Suppressor macrophage treated with lipopolysaccharide for 1 hour (primary cell): Measurements from ENCODE around the gene ABTB2.
"Not testable (repeated sequence)": the region's sequence is repeated elsewhere in the genome, so short reads cannot be mapped to it uniquely, and the experiment has no call there.

Source experiments
- DNase-seq, 3 donors: peaks; one replicate each; pipeline ENCODE4 v3.0.0-alpha.2; 2020 to 2022

Gene ABTB2

DNA sequence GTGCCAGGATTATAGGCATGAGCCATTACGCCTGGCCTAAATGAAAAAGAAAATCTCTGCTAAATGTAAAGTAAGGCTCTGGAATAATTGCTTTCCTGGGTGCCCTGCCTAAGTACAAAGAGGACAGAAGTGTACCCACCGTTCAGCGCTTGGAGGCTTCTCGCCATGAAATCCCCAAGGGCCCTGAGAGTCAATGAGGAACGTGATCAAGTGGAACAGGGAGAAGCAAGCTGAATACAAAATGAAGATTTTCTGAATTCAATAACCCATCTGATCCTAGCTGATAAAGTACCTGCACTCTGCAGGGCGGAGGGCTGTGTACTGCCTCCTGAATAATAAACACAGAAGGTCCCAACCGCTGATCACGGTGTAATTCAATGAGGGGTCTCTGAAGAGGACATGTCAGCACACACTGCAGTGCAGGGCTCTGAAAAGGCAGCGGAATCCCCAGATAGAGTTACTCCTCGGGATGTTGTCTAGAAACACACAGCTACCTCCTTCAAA, 97.7 kb downstream of the ABTB2 start:
- DNase-seq, result no peak

DNA sequence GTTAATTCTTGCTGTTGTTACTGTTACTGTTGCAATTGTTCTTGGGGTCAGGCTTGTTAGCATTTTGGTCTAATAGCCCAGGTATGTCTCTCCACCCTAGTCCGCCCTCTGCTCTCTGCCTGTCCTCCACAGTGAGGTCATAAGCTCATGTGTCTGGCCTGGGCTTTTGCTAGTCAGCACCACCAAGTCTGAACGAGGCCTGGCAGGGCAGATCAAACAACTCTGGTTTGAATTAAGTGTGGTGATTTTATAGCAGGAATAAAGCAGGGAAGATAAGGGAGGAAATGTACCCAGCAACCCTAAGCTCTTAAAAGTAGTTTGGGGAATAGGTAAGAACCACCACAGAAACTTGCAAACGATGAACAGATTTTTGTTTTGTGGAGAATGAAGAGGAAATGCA, 98.7 kb downstream of the ABTB2 start:
- DNase-seq, result no peak

DNA sequence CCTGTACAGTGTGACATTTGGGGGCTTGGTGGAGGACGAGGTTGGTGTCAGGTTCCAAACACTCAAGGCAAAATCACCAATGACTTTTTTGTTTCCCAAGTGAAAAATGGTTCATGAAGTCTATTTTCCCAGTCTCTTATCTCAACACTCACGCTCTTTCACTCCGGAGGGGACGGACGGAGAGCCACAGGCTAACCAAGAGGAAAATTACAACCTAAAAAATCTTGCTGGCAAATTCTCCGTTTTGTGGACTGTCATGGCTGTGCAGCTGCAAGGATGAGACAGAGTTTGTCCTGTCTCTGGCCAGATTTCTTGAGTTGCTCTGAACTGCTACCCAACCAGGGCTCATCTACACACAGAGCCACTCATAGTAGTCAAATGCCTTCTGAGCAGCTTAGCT, 101.2 kb downstream of the ABTB2 start:
- no peak for DNase-seq

DNA sequence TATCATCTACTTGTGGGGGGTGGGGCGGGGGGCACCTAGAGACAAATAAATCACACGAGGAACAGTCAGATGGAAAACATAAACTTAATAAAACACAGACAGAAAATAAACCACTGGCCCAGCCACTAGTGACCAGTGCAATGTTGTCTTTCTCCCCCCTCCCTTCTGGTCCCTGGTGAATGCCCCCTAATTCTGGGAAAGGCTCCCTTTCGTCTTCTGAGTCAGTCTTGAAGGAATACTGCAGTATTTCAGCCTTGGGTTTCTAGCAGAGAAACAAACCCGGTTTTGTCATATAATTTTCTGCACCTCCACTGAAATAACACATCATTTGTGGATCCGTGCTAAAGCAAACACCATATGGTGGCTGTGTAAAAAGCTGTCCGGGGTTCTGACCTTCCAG, 101.7 kb downstream of the ABTB2 start:
- DNase-seq, result no peak

DNA sequence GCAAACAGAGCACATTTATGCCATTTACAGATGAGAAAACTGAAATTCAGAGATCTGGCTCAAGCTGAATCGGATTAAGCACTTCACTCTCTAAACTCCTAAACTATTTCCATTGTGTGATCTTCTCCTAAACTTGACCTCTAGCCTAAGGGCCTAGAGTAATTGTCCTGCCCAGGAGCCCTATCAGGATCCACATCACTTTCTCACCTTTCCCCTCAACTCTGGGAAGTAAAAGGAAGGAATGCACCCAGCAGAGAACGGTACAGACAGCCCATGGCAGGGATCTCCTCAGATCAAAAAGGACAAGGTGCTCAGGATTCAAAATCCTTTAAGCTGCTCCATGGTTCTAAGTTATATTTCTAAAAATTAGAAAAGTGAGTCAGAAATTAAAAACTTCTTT, 102.7 kb downstream of the ABTB2 start:
- no peak for DNase-seq

DNA sequence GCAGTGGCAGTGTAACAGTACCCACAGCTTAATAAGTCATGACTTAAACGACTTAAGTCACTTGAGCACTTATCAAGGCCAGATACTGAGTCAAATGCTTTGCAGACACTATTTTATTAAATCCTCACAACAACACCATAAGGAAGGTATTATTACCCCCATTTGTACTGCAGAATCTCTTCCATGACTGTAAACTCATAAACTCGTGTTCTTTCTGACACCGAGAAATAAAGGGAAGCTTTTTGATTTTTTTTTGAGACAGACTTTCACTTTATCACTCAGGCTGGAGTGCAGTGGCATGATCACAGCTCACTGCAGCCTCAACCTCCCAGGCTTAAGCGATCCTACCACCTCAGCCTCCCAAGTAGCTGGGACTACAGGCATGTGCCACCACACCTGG, 103.8 kb downstream of the ABTB2 start:
- peak in 2 of 3 donors; percentile 57 to 60 for DNase-seq

DNA sequence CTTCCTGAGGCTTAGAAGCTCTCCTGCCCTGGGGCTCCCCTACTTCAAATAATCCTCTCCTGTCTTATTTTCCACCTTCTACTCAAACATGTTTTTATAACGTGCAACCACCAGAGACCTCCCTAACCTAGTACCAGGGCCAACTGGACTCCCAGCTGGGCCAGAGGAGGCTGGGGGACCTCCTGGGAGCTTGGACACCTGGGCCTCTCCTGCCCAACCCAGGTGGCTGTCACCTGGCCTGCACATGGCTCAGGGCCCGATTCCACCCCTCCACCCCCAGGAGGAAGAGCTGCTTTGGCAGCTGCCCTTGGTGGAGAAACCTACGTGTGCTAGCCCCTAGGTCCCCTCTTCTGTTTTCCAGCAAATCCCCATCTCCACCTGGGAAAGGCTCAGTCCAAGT, 105.2 kb downstream of the ABTB2 start:
- no peak for DNase-seq

DNA sequence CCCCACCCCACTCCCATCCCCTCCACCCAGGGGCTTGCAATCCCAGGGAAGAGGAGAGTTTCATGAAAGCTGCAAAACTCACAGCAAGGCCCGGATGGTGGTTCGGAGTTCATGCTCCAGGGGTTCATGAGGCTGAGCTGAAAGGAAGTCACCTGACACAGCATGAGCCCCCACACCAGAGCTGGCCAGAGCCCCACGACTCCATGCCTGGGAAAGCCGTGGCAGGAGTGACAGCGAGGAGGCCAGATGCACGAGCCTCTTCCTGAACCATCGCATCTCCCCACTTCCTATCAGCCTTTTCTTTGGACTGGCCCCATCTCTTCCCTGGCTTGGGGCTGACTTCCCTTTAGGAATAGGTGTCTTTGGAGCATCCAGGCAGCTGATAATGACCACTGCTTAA, 105.8 kb downstream of the ABTB2 start:
- no peak for DNase-seq

DNA sequence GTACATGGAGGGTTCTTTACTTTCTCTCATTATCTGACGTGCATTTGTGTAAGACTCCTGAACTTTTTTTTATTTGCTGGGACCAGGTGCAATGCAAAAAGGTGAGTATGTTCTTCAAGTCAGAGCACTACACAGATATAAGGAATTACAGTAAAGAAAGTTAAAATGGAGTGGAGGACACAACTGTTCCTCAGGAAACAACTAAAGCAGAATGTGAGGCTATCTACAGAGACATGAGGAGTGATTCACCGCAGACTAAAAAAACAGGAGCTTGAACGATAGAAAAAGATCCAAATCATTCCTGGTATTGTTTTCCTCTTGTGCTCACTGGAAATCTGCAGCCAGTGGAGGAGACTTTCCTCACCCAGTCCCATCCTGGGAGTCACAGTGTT, 106.2 kb downstream of the ABTB2 start:
- no peak for DNase-seq

DNA sequence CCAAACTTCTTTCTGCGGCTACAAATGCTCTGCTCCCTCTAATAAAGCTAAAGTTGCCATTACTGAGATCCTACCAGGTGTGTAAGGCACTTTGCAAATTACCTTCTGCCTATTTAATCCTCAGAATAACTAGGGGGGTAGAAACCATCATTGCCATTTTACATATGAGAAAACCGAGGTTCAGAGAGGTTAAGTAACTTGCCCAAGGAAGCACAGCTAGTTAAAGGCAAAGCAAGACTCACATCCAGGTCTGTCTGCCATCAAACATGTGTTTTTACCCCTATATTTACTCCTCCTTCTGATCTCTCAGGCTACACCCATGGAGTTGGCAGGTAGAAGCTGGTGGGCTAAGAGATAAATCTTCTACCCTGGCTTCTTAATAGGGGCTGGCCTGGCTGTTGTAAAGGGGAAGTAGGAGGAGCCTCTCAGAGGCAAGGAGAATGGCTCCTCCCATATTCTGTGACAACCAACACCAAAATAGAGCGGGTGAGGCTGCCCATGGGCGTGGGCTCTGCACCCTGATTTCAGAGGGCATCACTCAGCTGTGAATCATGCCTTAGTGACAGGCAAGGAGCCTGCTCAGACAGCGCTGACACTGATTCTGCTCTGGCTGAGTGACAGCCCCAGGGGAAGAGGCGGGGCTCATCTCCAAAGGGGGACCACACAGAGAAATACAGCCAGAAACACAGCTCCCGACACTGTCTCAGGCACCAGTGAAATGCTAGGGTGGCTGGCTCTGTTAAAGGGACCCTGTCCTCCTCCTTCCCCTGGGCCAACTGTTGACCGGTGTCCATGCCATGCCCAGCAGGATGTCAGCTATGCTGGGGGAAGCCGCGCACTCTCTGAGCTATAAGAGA, 106.8 kb downstream of the ABTB2 start:
- peak; percentile 94 to 98 (median 94) for DNase-seq

DNA sequence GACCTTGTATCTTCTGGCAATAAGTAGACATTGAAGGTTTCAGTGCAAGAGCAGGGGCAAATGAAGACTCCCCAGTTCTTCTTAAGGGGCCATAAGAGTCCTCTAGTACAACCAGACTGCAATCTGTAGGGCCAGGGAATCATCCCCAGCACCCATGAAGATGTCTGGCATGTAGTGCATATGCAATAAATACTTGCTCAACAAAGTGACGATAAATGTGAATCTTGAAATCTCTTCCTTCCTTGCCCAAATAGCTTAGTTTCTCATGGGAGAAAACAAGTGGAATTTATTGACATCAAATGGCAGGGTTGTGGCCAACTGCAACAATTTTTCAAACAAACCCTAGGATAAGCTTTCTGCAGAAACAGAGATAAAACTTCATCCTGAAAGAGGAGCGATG, 107.6 kb downstream of the ABTB2 start:
- no peak for DNase-seq

DNA sequence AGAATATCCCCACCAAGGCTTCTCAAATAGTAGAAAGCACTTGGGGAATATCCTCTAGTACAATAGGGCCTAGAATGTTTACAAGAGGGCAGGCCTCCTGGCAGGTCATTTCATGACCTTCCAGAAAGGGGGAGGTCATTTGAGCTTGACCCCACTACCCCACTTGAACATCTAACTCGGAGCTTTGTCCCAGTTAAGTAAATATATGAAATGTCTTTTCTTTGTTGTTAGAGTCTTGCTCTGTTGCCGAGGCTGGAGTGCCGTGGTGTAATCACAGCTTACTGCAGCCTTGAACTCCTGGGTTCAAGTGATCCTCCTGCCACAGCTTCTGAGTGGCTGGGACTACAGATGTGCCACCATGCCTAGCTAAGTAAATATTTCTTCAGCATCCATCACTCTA, 108.4 kb downstream of the ABTB2 start:
- no peak for DNase-seq

DNA sequence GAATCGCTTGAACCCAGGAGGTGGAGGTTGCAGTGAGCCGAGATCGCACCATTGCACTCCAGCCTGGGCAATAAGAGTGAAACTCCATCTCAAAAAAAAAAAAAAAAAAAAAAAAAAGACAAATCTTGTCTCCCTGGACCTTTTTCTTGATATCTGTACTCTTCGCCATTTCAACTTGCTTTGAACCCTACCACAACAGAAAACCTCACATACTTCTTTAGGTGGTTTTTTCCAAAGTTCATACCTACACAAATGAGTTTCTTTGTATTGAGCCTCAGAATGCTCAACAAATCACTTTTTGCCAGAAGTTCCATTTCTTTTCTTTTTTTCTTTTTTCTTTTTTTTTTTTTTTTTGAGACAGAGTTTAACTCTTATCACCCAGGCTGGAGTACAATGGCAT, 111.3 kb downstream of the ABTB2 start:
- not testable (repeated sequence) for DNase-seq

DNA sequence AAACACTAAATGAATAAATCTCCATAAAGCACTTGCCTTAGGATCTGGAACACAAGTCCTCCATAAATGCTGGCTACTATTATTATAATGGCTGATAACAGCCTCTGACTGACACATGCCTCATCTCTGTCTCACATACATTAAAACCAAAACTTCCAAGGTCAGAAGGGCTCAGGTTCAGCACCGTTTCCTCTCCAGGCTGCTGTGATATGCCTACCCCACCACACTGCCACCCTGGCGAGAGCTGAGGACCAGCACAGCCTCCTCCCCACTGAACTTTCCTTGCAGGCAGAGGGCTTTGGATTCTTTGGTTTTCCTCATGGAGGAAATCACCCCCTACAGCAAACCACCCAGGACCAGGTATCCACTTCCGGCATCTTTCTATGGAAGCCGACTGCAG, 112.8 kb downstream of the ABTB2 start:
- DNase-seq, result no peak

DNA sequence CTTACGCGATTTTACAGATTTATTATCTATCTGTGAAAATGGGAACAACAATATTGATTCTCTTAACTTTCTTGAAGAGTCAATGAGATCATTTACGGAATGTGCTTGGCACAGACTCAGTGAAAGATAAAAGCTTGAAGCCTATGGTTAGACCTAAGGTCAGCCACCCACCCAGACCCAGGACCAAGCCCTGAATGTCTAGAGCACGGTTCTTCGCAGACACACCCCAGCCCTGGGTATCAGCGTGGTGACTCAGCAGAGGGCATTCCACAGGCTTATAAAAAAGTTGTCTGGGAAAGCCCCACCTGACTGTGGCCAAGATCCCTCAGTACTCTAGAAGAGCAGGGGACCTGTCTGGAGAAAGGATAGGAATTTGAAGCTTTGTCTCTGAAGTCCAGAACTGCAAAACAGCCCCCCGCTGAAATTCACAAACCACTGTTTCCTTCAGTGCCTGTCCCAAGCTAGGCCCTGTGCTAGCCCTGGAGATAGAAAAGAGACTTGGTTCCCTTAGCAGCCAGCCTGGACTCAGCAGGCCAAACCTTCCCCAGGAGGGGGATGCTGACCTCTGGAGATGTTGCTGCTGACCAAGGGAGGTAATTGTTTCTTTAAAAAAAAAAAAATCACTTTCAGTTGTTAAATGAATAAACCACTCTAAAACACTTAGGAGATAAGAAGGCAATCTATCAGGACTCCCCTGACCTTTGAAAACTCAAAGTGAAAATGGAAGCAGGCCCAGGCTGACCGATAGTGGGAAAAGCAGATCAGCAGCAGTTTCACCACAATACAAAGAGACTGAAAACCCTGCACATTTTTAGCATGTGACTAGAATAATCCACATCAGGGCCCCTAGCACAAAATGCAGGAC, 114.0 kb downstream of the ABTB2 start:
- DNase-seq, result peak; percentile 82 to 87 (median 87)

DNA sequence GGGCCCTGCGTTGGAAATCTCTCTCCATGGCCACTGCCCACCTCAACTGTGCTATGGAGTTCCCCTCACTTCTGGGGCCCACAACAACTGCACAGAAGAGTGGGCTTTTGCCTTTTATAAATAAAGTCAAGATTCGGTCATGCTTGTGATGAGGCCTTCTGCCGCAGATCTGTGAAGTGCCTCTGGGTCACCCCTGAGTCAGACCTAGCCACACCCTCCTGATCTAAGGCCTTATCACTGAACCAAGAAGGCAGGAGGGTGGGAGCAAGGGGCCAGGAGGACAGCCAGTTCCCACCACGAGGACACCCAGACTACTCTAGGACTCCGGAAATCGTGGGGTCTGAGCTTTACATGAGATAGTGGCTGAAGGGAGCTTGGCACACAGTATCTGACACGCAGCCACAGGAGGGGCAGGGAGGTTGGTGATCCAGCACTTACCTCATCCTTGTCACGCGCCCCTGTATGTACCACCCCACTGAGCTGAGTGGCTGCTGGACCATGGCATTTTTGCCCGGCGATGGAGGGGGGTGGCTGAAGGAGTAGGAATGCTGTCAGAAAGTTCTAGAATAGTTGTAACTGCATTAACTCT, 115.7 kb downstream of the ABTB2 start:
- no peak for DNase-seq

DNA sequence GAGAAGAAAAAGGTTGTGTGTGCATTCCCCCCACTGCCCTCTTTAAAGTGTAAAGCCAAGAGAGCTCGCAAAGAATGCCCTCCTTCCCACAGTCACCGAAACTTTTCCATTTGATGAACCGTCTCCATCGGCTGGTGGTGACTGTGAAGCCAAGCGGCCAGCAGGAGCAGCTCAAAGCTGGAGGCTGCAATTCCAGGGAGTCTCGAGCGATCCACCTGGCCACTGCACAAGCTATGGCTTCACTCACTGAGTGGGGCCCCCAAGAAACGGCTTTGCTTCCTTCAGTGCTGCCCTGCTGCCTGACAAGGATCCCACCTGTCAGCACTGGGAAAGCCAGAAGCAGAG, 117.7 kb downstream of the ABTB2 start:
- no peak for DNase-seq

DNA sequence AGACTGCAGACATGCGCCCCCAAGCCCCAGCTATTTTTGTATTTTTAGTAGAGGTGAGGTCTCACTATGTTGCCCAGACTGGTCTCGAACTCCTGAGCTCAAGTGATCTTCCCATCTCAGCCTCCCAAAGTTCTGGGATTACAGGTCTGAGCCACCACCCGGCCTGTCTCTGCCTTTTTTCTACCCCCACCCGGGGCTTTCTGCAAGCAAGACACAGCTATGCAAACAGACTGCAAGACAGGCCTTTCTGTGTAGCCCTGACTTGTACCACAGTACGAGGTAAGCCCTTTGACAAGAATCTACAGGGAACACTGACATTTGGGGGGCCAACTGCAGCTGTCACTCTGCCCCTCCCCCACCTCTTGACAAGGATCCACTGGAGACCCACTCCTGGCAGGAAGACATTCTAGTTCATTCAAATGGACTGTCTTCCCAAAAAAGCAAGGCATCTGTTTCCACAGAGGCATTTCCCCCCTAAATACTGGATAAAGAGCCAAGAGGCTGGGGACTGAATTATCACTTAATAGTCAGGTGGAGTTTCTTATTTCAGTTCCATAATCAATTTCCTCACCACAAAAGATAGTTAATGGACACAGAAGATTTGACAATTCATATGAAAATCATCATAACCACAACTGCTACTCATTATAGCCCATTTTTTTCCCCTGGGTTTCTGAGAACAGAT, 118.2 kb downstream of the ABTB2 start:
- DNase-seq, result no peak

DNA sequence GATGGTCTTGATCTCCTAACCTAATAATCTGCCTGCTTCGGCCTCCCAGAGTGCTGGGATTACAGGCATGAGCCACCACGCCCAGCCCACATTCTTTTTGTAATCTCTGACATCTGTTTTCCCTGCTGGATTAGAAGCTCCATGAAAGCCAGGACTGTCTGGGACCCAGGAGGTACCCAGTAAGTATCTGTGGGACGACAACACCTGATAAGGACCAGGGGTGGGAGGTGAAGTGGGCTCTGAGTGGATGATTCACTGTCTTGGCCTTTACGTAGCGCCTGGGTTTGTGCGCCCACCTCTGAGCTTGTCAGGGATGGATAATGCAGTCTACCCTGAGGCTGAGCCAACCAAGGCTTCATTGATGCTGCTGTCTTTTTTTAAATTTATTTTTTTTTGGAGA, 118.8 kb downstream of the ABTB2 start:
- DNase-seq, result no peak

DNA sequence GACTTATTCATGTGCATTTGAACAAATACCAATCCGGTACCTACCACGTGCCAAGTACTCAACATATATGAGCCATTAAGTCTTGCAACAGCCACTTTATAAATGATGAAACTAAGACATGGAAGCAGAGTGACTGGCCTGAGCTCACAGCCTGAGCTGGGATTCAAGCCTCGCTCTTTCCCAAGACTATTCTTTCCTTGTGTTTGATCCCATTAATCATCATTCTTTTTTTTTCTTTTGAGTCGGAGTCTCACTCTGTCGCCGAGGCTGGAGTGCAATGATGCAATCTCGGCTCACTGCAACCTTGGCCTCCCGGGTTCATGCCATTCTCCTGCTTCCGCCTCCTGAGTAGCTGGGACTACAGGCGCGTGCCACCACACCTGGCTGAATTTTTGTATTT, 119.3 kb downstream of the ABTB2 start:
- DNase-seq, result peak; percentile 28 to 49 (median 36)

DNA sequence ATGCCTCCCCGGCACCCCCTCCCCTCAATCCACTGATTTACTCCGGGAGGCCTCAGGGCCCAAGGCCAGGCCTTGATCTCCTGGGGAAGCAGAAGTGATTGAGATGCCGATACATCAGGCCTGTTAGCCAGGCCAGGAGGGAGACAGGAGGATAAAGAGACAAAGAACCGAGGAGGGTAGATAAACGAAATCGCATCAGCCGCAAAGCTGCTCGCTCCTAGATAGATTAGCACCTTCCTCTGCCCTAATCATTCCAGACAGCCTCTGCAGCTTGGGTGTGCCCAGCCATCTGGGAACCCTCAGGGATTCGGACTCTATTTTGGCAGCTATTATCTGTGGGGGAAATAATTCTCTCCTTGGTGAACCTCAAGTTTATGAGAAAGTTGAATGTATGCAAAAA, 121.2 kb downstream of the ABTB2 start:
- DNase-seq, result no peak

DNA sequence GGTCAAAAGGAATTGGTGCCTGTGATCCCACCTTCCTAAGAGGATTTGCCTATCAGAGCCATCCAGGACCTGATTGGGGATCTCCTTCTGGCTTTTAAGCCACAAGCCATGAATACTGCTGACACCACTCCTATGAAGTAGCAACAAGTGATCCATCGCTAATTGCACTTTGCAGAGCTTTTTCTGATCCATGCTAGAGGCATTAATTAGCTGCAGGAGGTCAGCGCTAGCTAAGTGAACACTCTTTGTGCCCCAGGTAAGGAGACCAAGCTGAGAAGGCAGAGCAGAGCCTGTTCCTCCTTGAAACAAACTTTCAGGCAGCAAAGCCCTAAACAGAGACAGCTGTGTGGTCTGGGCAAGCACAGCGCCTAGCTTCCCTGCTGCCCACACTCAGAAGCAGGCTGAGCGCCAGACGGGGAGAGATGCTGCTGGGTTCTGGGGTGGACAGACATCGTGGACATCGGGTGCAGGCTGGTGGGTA, 122.2 kb downstream of the ABTB2 start:
- DNase-seq, result no peak

DNA sequence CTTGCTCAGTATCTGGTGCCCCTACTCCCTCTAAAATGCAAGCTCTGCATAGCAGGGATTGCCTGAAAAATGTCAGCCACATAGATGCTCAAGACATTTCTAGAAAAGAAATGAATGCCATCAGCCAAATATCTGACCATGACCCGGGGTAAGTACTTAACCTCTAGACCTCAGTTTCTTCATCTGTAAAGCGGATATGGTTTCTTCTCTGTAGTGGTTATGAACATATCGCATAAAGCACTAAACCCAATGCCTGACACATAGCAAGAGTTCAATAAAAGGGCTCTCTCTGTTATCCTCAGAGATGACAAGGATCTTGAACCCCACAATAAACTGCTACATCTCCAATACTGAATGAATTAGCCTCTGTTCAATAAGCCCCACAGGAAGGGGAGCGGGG, 122.6 kb downstream of the ABTB2 start:
- DNase-seq, result no peak
